Measurements from ENCODE around the gene AKIRIN2.

DNA sequence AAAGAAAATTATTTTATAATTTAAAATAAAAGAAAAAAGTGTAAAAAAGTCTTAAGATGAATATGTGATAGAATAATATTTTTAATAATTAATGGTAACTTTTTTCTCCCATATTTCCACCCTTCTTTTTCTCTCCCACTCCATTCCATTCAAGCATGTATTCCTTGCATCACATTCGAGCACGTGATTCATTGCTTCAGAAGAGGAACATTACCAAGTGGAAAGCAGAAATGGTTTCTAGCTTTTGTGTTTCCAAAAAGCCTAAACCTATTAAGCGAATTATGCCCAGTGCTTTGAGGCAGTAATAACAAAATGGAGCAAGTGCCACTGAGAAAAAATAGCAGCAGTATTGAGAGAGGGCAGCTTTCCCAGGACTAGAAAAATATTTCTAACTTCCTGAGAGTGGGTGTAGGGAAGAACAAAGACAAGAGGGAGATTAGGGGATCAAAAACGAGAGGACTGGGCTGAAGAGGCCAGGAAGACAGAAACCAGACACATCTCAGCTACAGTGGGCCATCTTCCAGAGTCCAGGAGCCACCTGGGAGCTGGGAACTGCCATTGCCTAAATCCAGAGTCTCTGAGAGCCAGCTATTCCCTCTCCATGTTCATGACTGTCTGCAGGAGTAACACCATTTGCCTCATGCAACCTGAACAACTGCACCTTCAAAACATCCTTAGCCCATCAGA lies 15.0 kb upstream of the AKIRIN2 start:
- TF ChIP-seq POLR2A (IDR thresholded peaks at IDR 0.05; ENCODE audit: low read length): no peak
- TF ChIP-seq GATA1 (IDR thresholded peaks at IDR 0.05; ENCODE audit: low read depth, low read length): no peak
